GM15510 (cell line): ENCODE results near the gene ADAM22.

Experiments
- POLR2A ChIP-seq: IDR thresholded peaks from 3 replicates; pipeline ENCODE4 v1.6.1; 2011; ENCODE audit warnings: borderline replicate concordance; ENCODE audit not compliant: insufficient read length; ENCODE audit errors: extremely low read depth

Gene ADAM22

GRCh38 chr7:88071994-88072714 lies 138.1 kb downstream of the ADAM22 start:
- no peak for TF ChIP-seq POLR2A

- TF ChIP-seq POLR2A = no peak
These were observed 138.6 kb downstream of the ADAM22 start for GRCh38 chr7:88072715-88073055.

GRCh38 chr7:88073626-88074025 lies 139.6 kb downstream of the ADAM22 start:
- TF ChIP-seq POLR2A = no peak

- no peak for TF ChIP-seq POLR2A
These were observed 141.2 kb downstream of the ADAM22 start for GRCh38 chr7:88075216-88075615.

GRCh38 chr7:88083883-88084282 lies 149.8 kb downstream of the ADAM22 start:
- no peak for TF ChIP-seq POLR2A

- no peak for TF ChIP-seq POLR2A
These were observed 155.5 kb downstream of the ADAM22 start for GRCh38 chr7:88089561-88089960.

GRCh38 chr7:88090240-88090639 lies 156.2 kb downstream of the ADAM22 start:
- no peak for TF ChIP-seq POLR2A

- TF ChIP-seq POLR2A = no peak
These were observed 156.6 kb downstream of the ADAM22 start for GRCh38 chr7:88090671-88091070.

- TF ChIP-seq POLR2A = no peak
These were observed 158.1 kb downstream of the ADAM22 start for GRCh38 chr7:88091988-88092675.

- TF ChIP-seq POLR2A = no peak
These were observed 158.6 kb downstream of the ADAM22 start for GRCh38 chr7:88092676-88092999.

- no peak for TF ChIP-seq POLR2A
These were observed 167.7 kb downstream of the ADAM22 start for GRCh38 chr7:88101769-88102168.

GRCh38 chr7:88102675-88103074 lies 168.6 kb downstream of the ADAM22 start:
- TF ChIP-seq POLR2A = no peak

GRCh38 chr7:88104732-88105131 lies 170.7 kb downstream of the ADAM22 start:
- no peak for TF ChIP-seq POLR2A

- no peak for TF ChIP-seq POLR2A
These were observed 171.2 kb downstream of the ADAM22 start for GRCh38 chr7:88105231-88105630.

- no peak for TF ChIP-seq POLR2A
These were observed 172.4 kb downstream of the ADAM22 start for GRCh38 chr7:88106434-88106833.

GRCh38 chr7:88109612-88110011 lies 175.6 kb downstream of the ADAM22 start:
- no peak for TF ChIP-seq POLR2A

- TF ChIP-seq POLR2A = no peak
These were observed 177.2 kb downstream of the ADAM22 start for GRCh38 chr7:88111140-88111743.

- no peak for TF ChIP-seq POLR2A
These were observed 178.0 kb downstream of the ADAM22 start for GRCh38 chr7:88111954-88112471.
